HS-5 (cell line): Measurements from ENCODE around the gene PLXNB3.
A peak's percentile ranks its signal among the peaks of the same experiment; 100 is the strongest.

ENCODE experiments used
- DNase-seq: peaks from one replicate; pipeline ENCODE4 v3.0.0-alpha.2; 2012; ENCODE audit warnings: low read depth

PLXNB3 gene

GRCh38 chrX:153792368-153792767 is 28.3 kb downstream of the PLXNB3 start:
- DNase-seq = no peak

- no peak for DNase-seq
Measured at GRCh38 chrX:153793291-153793690, 29.2 kb downstream of the PLXNB3 start.

- DNase-seq = peak; percentile 72
Measured at GRCh38 chrX:153794018-153794896, 30.2 kb downstream of the PLXNB3 start, which contains the start of the genes IDH3G and SSR4. IDH3G (minus strand) TSS chrX:153794375; CDS start chrX:153794326, 49 bp downstream. SSR4 (plus strand) TSS chrX:153794668; CDS start chrX:153794688, 20 bp downstream.

DNA sequence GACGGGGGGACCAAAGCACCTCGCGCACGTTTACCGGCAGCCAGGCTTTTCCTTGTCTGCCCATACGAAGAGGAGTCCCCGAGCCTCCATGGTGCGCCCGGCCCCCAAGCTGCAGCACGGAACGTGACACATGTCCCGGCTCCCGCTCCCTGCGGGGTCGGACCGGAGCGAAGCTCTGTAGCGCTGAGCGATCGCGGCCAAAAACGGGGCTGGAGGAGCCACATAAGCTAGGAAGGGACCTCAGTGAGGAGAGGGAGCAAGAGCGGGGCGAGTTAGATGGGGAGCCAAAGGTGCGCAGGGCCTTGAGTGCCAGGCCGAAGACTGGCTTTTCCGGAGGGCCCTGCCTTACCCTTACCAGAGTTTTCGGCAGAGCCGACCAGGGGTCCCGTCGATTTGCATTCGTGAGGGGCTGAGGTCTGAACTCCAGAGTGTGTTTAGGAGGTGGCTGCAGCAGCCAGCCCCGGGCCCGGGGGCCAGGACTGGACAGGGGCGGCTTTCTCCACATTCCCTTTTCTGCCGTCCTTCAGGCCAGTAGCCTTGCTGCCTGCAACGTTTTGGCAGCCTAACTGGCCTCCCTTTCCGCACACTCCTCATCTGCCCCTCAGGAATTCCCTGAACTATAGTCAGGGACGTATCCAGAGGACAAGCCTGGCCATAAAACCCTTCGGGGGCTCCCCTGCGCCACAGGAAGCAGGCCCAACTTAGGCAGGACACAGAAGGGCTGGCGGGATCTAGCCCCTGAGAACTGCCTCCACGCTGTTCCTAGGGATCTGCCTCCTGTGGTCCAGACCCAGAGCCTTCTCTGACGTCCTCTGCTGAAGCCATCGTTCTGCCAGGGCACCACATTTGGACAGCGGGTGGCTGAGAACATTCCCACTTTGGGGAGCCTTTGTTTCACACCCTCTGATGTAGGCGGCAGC is 31.1 kb downstream of the PLXNB3 start:
- no peak for DNase-seq

DNA sequence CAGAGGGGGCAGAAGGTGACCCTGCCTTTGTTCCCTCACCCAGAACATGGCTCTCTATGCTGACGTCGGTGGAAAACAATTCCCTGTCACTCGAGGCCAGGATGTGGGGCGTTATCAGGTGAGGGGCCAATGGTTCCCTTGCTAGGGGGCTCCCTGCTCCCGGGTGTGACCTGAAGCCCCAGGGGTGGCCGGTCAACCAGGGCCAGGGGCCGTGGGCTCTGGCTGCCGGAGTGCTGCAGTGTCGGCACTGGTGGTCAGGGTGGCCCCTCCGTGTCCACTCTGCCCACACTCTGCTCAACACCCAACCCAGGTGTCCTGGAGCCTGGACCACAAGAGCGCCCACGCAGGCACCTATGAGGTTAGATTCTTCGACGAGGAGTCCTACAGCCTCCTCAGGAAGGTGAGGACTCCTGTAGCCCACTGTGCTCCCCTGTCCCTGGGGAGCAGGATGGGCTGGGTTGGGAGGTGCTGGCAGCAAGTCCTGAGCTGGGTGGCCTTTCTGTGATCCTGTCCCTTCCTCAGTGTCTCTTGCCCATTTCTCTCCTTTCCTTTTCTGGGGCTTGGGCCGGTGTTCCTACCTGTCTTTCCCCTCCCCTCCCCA is 33.5 kb downstream of the PLXNB3 start:
- no peak for DNase-seq

- no peak for DNase-seq
Measured at GRCh38 chrX:153799326-153799725, 35.3 kb downstream of the PLXNB3 start.

GRCh38 chrX:153800177-153800722 is 36.2 kb downstream of the PLXNB3 start:
- no peak for DNase-seq

- DNase-seq = no peak
Measured at GRCh38 chrX:153800746-153801145, 36.7 kb downstream of the PLXNB3 start.

GRCh38 chrX:153801669-153802068 is 37.6 kb downstream of the PLXNB3 start:
- no peak for DNase-seq

DNA sequence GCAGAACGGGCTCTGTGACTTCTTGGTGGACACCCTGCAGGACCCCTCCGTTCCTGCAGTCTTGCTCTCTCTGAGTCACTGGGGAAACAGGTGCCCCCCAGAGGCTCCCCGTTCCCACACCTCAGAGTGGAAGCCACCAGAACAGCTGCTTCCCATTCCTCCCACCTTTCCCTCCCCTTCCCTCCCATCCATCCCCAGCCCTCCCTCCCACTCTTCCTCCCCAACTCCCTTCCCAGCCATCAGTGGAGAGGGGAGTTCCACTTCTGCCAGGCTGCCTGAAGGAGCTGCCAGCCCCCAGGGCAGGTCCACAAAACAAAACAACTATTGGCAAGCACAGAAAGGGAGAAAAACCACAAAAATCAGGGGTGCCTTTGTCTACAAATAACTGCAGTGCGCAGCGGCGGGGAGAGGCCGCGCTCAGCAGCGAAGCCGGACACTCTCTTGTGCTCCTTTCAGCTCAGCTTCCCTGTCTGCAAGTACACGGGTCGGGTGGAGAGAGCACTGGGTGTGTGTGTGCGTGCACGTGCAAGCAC is 38.5 kb downstream of the PLXNB3 start:
- no peak for DNase-seq

- DNase-seq = no peak
Measured at GRCh38 chrX:153803211-153804099, 39.4 kb downstream of the PLXNB3 start.

GRCh38 chrX:153804100-153804595 is 40.1 kb downstream of the PLXNB3 start:
- no peak for DNase-seq

DNA sequence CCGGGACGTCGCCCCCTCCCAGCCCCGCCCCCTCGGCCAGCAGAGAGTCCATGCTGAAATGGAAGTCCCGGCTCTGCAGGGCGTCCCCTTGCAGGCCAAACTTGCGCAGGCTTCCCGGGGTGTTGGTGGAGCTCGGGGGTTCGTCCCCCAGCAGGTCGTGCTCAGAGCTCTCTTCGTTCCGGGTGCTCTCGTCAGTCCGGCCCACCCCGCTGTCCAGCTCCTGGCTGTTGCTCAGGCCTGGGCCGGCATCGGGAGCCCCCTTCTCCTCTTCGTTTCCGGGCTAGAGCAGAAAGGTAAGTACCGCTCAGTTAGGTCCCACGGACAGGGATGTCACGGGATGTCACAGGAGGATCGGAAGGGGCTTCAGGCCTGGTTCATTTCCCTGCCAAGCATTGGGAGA is 40.6 kb downstream of the PLXNB3 start:
- DNase-seq = no peak

DNA sequence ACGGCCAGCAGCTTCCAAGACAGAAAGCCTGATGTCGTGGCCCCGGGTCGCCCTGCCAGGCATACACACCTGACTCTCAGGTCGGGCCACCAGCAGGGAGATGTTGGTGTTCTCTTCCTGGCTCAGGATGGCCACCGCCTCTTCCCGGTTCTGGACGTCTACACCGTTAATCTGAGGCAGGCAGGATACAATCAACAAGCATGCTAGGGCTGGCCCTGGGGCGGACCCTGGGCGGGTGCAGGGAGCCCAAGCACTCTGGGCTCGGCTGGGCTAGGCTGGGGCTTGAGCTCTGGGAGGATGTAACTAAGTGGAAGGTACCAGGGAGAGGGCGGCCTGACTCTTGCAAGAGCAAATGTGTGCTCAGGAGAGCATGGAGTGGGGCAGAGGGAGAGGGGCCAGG is 41.4 kb downstream of the PLXNB3 start:
- DNase-seq = no peak

DNA sequence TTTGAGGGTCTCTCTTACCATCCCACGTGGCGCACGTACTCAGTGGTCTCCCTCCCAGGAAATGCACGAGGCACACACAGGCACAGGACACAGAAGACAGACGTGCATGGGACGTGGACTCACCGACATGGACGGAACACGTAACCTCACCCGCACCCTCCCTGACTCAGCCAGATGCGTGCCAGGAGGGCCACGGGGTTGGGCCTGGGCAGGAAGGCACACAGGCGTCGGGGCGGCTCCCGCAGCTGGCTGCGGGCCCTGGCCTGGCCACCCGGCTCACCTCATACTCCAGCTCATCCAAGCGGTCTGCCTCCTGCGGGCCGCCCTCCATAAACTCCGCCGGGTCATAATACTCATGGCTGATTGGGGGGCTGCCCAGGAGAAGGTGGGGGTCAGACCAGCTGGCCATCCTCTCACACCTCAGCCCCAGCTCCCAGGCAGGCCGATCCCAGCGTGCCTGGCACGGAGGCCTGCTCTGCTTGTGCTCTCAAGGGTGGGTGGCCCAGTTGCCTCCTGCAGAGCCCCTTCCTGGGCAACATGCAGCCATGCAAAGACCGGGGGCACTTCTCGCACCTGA is 43.0 kb downstream of the PLXNB3 start:
- no peak for DNase-seq

GRCh38 chrX:153807976-153808375 is 43.9 kb downstream of the PLXNB3 start:
- no peak for DNase-seq

DNA sequence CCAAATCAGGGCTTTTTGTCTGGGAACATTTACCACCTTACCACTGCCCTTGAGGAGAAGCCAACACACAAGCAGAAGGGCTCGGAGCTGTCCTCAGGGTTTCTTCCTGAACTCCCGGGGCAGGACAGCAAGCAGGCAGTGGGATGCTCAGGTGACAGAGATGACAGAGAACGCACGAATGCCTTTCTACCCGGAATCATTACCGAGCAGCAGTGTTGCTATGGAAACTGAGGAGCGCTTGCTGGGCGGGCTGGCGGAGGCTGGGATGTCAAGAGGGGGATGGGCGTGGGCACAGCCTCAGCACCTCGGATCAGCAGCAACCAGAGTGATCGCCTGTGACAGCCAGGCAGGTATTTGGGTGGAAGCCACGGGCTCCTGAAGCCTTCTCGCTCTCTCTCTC is 48.2 kb downstream of the PLXNB3 start:
- no peak for DNase-seq

DNA sequence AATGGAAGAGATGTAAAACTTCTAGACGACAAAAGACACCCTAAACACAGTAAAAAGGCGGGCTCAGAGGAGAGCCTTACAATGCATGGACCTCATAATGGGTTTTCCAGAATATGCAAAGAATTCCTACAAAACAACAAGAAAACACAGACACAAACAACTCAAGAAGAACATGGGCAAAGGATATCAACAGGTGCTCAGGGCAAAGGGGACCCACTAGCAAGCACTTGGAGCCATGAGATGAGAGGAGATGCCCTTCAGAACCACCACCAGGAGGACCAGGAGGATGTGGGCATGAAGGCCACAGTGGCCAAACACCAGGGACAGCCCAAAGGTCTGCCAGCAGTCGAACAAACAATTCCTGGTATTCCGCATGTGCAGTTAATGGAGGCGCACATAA is 49.1 kb downstream of the PLXNB3 start:
- DNase-seq = no peak

GRCh38 chrX:153814591-153815315 is 50.7 kb downstream of the PLXNB3 start:
- DNase-seq = no peak
